ENCODE results near the gene TRIM9. TPM values are rescaled to one million over a fixed set of nuclear protein-coding genes. Genes with fewer than 3 reads are reported as not detected.
A peak's percentile ranks its signal among the peaks of the same experiment; 100 is the strongest.

Gene TRIM9
- polyA plus RNA-seq (ENCODE audit: insufficient read length in 4 of 4) = 1 to 10 TPM; 1.0 to 3.2 (median 2.4) TPM

- DNase-seq (ENCODE audit: low read depth in 4 of 4, low spot score in 2 of 4) = peak; percentile 80 to 94 (median 91)
Observed at GRCh38 chr14:51094901-51095853, at the start of gene TRIM9. Gene TRIM9 (minus strand): TSS chr14:51095105. CDS start chr14:51094939, 166 bp downstream.

- no peak for DNase-seq (ENCODE audit: low read depth in 4 of 4, low spot score in 2 of 4)
Observed at GRCh38 chr14:51140856-51141255, 46.0 kb upstream of the TRIM9 start.

GRCh38 chr14:51140338-51140737, 45.4 kb upstream of the TRIM9 start:
- no peak for DNase-seq (ENCODE audit: low read depth in 4 of 4, low spot score in 2 of 4)

- peak in 3 of 4 donors; percentile 7 to 36 (median 19) for DNase-seq (ENCODE audit: low read depth in 4 of 4, low spot score in 2 of 4)
Observed at GRCh38 chr14:51139121-51139681, 44.3 kb upstream of the TRIM9 start.

- peak in 1 of 4 donors; percentile 11 for DNase-seq (ENCODE audit: low read depth in 4 of 4, low spot score in 2 of 4)
Observed at GRCh38 chr14:51138404-51139103, 43.6 kb upstream of the TRIM9 start.

- DNase-seq (ENCODE audit: low read depth in 4 of 4, low spot score in 2 of 4) = no peak
Observed at GRCh38 chr14:51131516-51131915, 36.6 kb upstream of the TRIM9 start.

GRCh38 chr14:51129130-51129529, 34.2 kb upstream of the TRIM9 start:
- DNase-seq (ENCODE audit: low read depth in 4 of 4, low spot score in 2 of 4) = no peak

GRCh38 chr14:51124029-51124428, 29.1 kb upstream of the TRIM9 start:
- DNase-seq (ENCODE audit: low read depth in 4 of 4, low spot score in 2 of 4) = no peak

- DNase-seq (ENCODE audit: low read depth in 4 of 4, low spot score in 2 of 4) = no peak
Observed at GRCh38 chr14:51121096-51121495, 26.2 kb upstream of the TRIM9 start.

GRCh38 chr14:51119411-51120051, 24.6 kb upstream of the TRIM9 start:
- DNase-seq (ENCODE audit: low read depth in 4 of 4, low spot score in 2 of 4) = no peak

GRCh38 chr14:51118993-51119392, 24.1 kb upstream of the TRIM9 start:
- no peak for DNase-seq (ENCODE audit: low read depth in 4 of 4, low spot score in 2 of 4)

- DNase-seq (ENCODE audit: low read depth in 4 of 4, low spot score in 2 of 4) = no peak
Observed at GRCh38 chr14:51117593-51117992, 22.7 kb upstream of the TRIM9 start.

- no peak for DNase-seq (ENCODE audit: low read depth in 4 of 4, low spot score in 2 of 4)
Observed at GRCh38 chr14:51116682-51117081, 21.8 kb upstream of the TRIM9 start.

GRCh38 chr14:51109651-51110050, 14.7 kb upstream of the TRIM9 start:
- no peak for DNase-seq (ENCODE audit: low read depth in 4 of 4, low spot score in 2 of 4)

GRCh38 chr14:51107801-51108200, 12.9 kb upstream of the TRIM9 start:
- no peak for DNase-seq (ENCODE audit: low read depth in 4 of 4, low spot score in 2 of 4)

GRCh38 chr14:51104467-51104866, 9.6 kb upstream of the TRIM9 start:
- no peak for DNase-seq (ENCODE audit: low read depth in 4 of 4, low spot score in 2 of 4)

- DNase-seq (ENCODE audit: low read depth in 4 of 4, low spot score in 2 of 4) = no peak
Observed at GRCh38 chr14:51097287-51097686, 2.4 kb upstream of the TRIM9 start.

- DNase-seq (ENCODE audit: low read depth in 4 of 4, low spot score in 2 of 4) = no peak
Observed at GRCh38 chr14:51096870-51097269, 2.0 kb upstream of the TRIM9 start.

GRCh38 chr14:51095854-51096823, 1.2 kb upstream of the TRIM9 start:
- peak in 1 of 4 donors; percentile 23 for DNase-seq (ENCODE audit: low read depth in 4 of 4, low spot score in 2 of 4)

Data from left renal cortex interstitium (tissue), 4 donors.